ENCODE measurements around the gene CCDC85A. TPM values are rescaled to one million over a fixed set of nuclear protein-coding genes. Genes with fewer than 3 reads are reported as not detected.

The CCDC85A gene
- total RNA-seq, 4 donors from 2014 or later = 0.20 to 1.1 (median 0.92) TPM

GRCh38 chr2:56299171-56299691 is 115.4 kb downstream of the CCDC85A start:
- Histone ChIP-seq H3K4me3 (no peak overlapping the region), H3K27me3 (no peaks in the 10 kb centered on the region), H3K36me3 (no peaks in the 10 kb centered on the region), H3K9me3 (no peaks in the 10 kb centered on the region), H3K4me1 (no peaks in the 10 kb centered on the region), H3K27ac (no peak overlapping the region)
- TF ChIP-seq POLR2AphosphoS5 (IDR thresholded peaks at IDR 0.05) = no peak
- TF ChIP-seq POLR2A (IDR thresholded peaks at IDR 0.05) = no peak
- TF ChIP-seq CTCF (IDR thresholded peaks at IDR 0.05) = no peak
- no peak for TF ChIP-seq EP300 (IDR thresholded peaks at IDR 0.05; ENCODE audit: low read depth)
- WGBS, 2 donors (ENCODE audit: low coverage in 1 of 2) = 33 to 72% methylated on average over 1 to 3 of the region's 3 CpGs
- DNase-seq = no peak
- in situ Hi-C loops (cut with MboI; ENCODE audit: low pct_ligation_motif_present in 1 of 4, low pct_unique_long_range_greater_than_20kb in 1 of 4, low sequenced_read_pairs in 3 of 4) (no loop called here), intact Hi-C loops (cut with DNase I; ENCODE audit: low total_unique reads) (no loop called here)

GRCh38 chr2:56309626-56310170 is 125.9 kb downstream of the CCDC85A start:
- Histone ChIP-seq H3K36me3 (no peaks in the 10 kb centered on the region), H3K4me3 (no peak overlapping the region), H3K4me1 (peaks cover 0 to 12% (median 4%) of the 10 kb centered on the region in 4 donors), H3K27ac (no peak overlapping the region), H3K9me3 (no peaks in the 10 kb centered on the region), H3K27me3 (no peaks in the 10 kb centered on the region)
- intact Hi-C loops (cut with DNase I; ENCODE audit: low total_unique reads) (no loop called here), in situ Hi-C loops (cut with MboI; ENCODE audit: low pct_ligation_motif_present in 1 of 4, low pct_unique_long_range_greater_than_20kb in 1 of 4, low sequenced_read_pairs in 3 of 4) (no loop called here)
- no peak for DNase-seq
- TF ChIP-seq EP300 (IDR thresholded peaks at IDR 0.05; ENCODE audit: low read depth) (no peak), POLR2A (IDR thresholded peaks at IDR 0.05) (no peak), POLR2AphosphoS5 (IDR thresholded peaks at IDR 0.05) (no peak), CTCF (IDR thresholded peaks at IDR 0.05) (no peak)
- 25 to 32% methylated on average over 2 to 4 of the region's 4 CpGs for WGBS, 2 donors (ENCODE audit: low coverage in 1 of 2)

GRCh38 chr2:56313500-56313921 is 129.7 kb downstream of the CCDC85A start:
- intact Hi-C loops (cut with DNase I; ENCODE audit: low total_unique reads) (no loop called here), in situ Hi-C loops (cut with MboI; ENCODE audit: low pct_ligation_motif_present in 1 of 4, low pct_unique_long_range_greater_than_20kb in 1 of 4, low sequenced_read_pairs in 3 of 4) (no loop called here)
- DNase-seq = peak; percentile 15
- Histone ChIP-seq H3K9me3 (no peaks in the 10 kb centered on the region), H3K4me1 (peaks cover 0 to 12% (median 4%) of the 10 kb centered on the region in 4 donors), H3K27ac (no peak overlapping the region), H3K4me3 (no peak overlapping the region), H3K36me3 (no peaks in the 10 kb centered on the region), H3K27me3 (no peaks in the 10 kb centered on the region)
- WGBS, 2 donors (ENCODE audit: low coverage in 1 of 2) = 12 to 17% methylated on average over 1 of the region's 1 CpG
- TF ChIP-seq POLR2A (IDR thresholded peaks at IDR 0.05) (no peak), CTCF (IDR thresholded peaks at IDR 0.05) (no peak), POLR2AphosphoS5 (IDR thresholded peaks at IDR 0.05) (no peak), EP300 (IDR thresholded peaks at IDR 0.05; ENCODE audit: low read depth) (no peak)

- H3K4me1 ChIP-seq = peaks cover 0 to 12% (median 4%) of the 10 kb centered on the region in 4 donors
- in situ Hi-C loops (cut with MboI; ENCODE audit: low pct_ligation_motif_present in 1 of 4, low pct_unique_long_range_greater_than_20kb in 1 of 4, low sequenced_read_pairs in 3 of 4) = no loop called here
- 40 to 56% methylated on average over 1 of the region's 1 CpG for WGBS, 2 donors (ENCODE audit: low coverage in 1 of 2)
- no peaks in the 10 kb centered on the region for H3K9me3 ChIP-seq
- H3K27me3 ChIP-seq = no peaks in the 10 kb centered on the region
- no peak overlapping the region for H3K4me3 ChIP-seq
- TF ChIP-seq POLR2A (IDR thresholded peaks at IDR 0.05) = no peak
- H3K27ac ChIP-seq = no peak overlapping the region
- H3K36me3 ChIP-seq = no peaks in the 10 kb centered on the region
- intact Hi-C loops (cut with DNase I; ENCODE audit: low total_unique reads) = no loop called here
- DNase-seq = no peak
Measured at GRCh38 chr2:56314371-56314770, 130.6 kb downstream of the CCDC85A start.

- H3K27ac ChIP-seq = no peak overlapping the region
- WGBS, 2 donors (ENCODE audit: low coverage in 1 of 2) = 46 to 75% methylated on average over 2 of the region's 2 CpGs
- TF ChIP-seq CTCF (IDR thresholded peaks at IDR 0.05) (no peak), POLR2A (IDR thresholded peaks at IDR 0.05) (no peak), POLR2AphosphoS5 (IDR thresholded peaks at IDR 0.05) (no peak), EP300 (IDR thresholded peaks at IDR 0.05; ENCODE audit: low read depth) (no peak)
Measured at GRCh38 chr2:56314796-56315195, 131.0 kb downstream of the CCDC85A start.

More at GRCh38 chr2:56314796-56315195, 131.0 kb downstream of the CCDC85A start:
- Histone ChIP-seq H3K27me3 (no peaks in the 10 kb centered on the region), H3K4me3 (no peak overlapping the region), H3K9me3 (no peaks in the 10 kb centered on the region), H3K36me3 (no peaks in the 10 kb centered on the region), H3K4me1 (peaks cover 0 to 12% (median 4%) of the 10 kb centered on the region in 4 donors)
- intact Hi-C loops (cut with DNase I; ENCODE audit: low total_unique reads) = no loop called here
- DNase-seq = no peak
- in situ Hi-C loops (cut with MboI; ENCODE audit: low pct_ligation_motif_present in 1 of 4, low pct_unique_long_range_greater_than_20kb in 1 of 4, low sequenced_read_pairs in 3 of 4) = no loop called here

All from transverse colon (tissue), 4 donors.